ENCODE data around the gene NFAM1. TPM values are rescaled to one million over a fixed set of nuclear protein-coding genes. Genes with fewer than 3 reads are reported as not detected.

Gene NFAM1
- total and polyA plus RNA-seq, 2 experiments from 2014 or later = 0.11 to 0.49 TPM

DNA sequence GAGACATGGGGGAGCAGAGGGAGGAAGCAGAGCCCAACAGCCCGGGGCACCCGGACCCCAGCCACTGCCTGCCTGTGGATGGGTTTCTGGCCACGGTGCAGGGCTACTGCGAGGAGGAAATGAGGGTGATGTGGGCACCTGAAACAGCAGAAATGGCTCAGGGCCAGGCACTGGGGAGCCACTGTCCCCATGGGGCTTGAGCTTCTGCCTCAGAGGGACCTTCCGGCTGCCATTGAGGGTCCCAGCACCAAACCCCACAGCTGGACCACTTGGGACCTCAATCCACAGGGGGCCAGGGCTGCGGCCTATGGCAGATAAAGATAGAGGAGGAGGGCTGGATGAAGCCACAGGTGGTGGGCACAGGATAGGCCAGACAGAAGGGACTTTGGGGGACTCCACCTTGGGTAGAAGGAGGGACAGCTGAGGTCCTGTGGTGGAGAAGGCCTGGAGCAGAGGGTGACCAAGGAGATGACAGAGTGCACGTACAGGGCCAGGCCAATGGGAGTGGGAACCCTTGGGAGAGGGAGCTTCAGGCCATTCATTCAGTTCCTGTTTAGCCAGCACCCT, 48.3 kb downstream of the NFAM1 start:
- Mint-ChIP-seq H3K27ac (no peak overlapping the region), H3K27me3 (ENCODE audit: insufficient read depth, low read depth, poor library complexity) (peaks cover 22% of the 10 kb centered on the region), H3K4me1 (peaks cover 30% of the 10 kb centered on the region), H3K9me3 (peaks cover under 1% of the 10 kb centered on the region; the same call in 1 of the 3 replicates), H3K36me3 (ENCODE audit: low read depth) (no peaks in the 10 kb centered on the region; the same call in 2 of the 3 replicates), H3K4me3 (no peak overlapping the region)
- Histone ChIP-seq H3K27me3 (ENCODE audit: insufficient read depth) (no peaks in the 10 kb centered on the region), H3K79me2 (replicated peaks; ENCODE audit: insufficient read depth) (no peaks in the 10 kb centered on the region), H3K4me1 (ENCODE audit: insufficient read depth) (peaks cover 9% of the 10 kb centered on the region), H3K9me2 (ENCODE audit: insufficient read depth) (no peaks in the 10 kb centered on the region), H3K4me2 (no peak overlapping the region), H3K4me3 (no peak overlapping the region), H2AFZ (no peak overlapping the region), H4K20me1 (replicated peaks; ENCODE audit: insufficient read depth) (no peaks in the 10 kb centered on the region), H3K27ac (ENCODE audit: low read depth) (no peak overlapping the region), H3F3A (replicated peaks; ENCODE audit: low read depth) (no peaks in the 10 kb centered on the region), H3K36me3 (ENCODE audit: insufficient read depth) (no peaks in the 10 kb centered on the region)
- DNase-seq (ENCODE audit: low spot score) (no peak), ATAC-seq (no peak)
- TF ChIP-seq JUNB (IDR thresholded peaks at IDR 0.05; ENCODE audit: unreplicated experiment) (no peak), CTCF (conservative IDR thresholded peaks at IDR 0.05; ENCODE audit: low read depth in 2 of 2) (no peak), EZH2 (IDR thresholded peaks at IDR 0.05; ENCODE audit: low read depth, unreplicated experiment) (no peak), ZNF462 (CRISPR knock-in tag; IDR thresholded peaks at IDR 0.05) (no peak), NANOG (IDR thresholded peaks at IDR 0.05; ENCODE audit: borderline replicate concordance) (no peak), ZNF331 (CRISPR knock-in tag; IDR thresholded peaks at IDR 0.05; ENCODE audit: low read depth) (no peak), EZH2phosphoT487 (IDR thresholded peaks at IDR 0.05; ENCODE audit: unreplicated experiment) (no peak), STAT1 (IDR thresholded peaks at IDR 0.05; ENCODE audit: unreplicated experiment) (no peak), POLR2AphosphoS5 (IDR thresholded peaks at IDR 0.05; ENCODE audit: low read depth) (no peak), ZNF114 (CRISPR knock-in tag; IDR thresholded peaks at IDR 0.05) (no peak), CREB1 (CRISPR knock-in tag; IDR thresholded peaks at IDR 0.05; ENCODE audit: low read depth) (no peak), REST (IDR thresholded peaks at IDR 0.05; ENCODE audit: unreplicated experiment) (no peak)
- TF ChIP-seq, protein P1, sequence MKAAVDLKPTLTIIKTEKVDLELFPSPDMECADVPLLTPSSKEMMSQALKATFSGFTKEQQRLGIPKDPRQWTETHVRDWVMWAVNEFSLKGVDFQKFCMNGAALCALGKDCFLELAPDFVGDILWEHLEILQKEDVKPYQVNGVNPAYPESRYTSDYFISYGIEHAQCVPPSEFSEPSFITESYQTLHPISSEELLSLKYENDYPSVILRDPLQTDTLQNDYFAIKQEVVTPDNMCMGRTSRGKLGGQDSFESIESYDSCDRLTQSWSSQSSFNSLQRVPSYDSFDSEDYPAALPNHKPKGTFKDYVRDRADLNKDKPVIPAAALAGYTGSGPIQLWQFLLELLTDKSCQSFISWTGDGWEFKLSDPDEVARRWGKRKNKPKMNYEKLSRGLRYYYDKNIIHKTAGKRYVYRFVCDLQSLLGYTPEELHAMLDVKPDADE (IDR thresholded peaks at IDR 0.05) = no peak

Measured in GM23338 (cell line).